Measurements from ENCODE around the gene AJM1.
A peak's percentile ranks its signal among the peaks of the same experiment; 100 is the strongest.

The AJM1 gene

GRCh38 chr9:136844761-136845464 is 2.6 kb downstream of the AJM1 start:
- no peak overlapping the region for H3K4me3 ChIP-seq (ENCODE audit: low read depth, low read length)
- DNase-seq (ENCODE audit: low read depth) = no peak
- no peak for TF ChIP-seq CTCF (IDR thresholded peaks at IDR 0.05; ENCODE audit: insufficient read depth, low read depth, low read length, missing control alignments)

GRCh38 chr9:136845465-136846260 is 3.4 kb downstream of the AJM1 start:
- TF ChIP-seq CTCF (IDR thresholded peaks at IDR 0.05; ENCODE audit: insufficient read depth, low read depth, low read length, missing control alignments) = no peak
- H3K4me3 ChIP-seq (ENCODE audit: low read depth, low read length) = no peak overlapping the region
- no peak for DNase-seq (ENCODE audit: low read depth)

DNA sequence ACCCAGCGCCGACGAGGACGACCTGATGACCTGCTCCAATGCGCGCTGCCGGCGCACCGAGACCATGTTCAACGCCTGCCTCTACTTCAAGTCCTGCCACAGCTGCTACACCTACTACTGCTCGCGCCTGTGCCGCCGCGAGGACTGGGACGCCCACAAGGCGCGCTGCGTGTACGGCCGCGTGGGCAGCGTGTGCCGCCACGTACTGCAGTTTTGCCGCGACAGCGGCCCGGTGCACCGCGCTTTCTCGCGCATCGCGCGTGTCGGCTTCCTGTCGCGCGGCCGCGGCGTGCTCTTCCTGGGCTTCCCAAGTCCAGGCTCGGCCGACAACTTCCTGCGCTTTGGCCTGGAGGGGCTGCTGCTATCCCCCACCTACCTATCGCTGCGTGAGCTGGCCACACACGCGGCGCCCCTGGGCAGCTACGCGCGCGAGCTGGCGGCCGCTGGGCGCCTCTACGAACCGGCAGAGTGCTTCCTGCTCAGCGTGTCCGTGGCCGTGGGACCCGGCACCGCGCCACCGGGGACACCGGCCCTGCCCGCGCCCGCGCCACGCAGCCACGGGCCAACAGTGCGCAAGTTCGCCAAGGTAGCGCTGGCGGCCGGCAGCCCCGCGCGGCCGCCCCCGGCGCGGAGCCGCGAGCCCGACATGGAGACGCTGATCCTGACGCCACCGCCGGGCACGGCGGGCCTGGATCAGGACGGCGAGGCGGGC is 4.3 kb downstream of the AJM1 start:
- DNase-seq (ENCODE audit: low read depth) = no peak
- no peak for TF ChIP-seq CTCF (IDR thresholded peaks at IDR 0.05; ENCODE audit: insufficient read depth, low read depth, low read length, missing control alignments)
- no peak overlapping the region for H3K4me3 ChIP-seq (ENCODE audit: low read depth, low read length)

- peak overlapping the region; percentile 70 for H3K4me3 ChIP-seq (ENCODE audit: low read depth, low read length)
- DNase-seq (ENCODE audit: low read depth) = peak; percentile 30
- TF ChIP-seq CTCF (IDR thresholded peaks at IDR 0.05; ENCODE audit: insufficient read depth, low read depth, low read length, missing control alignments) = no peak
Measured at GRCh38 chr9:136847088-136847825, 5.0 kb downstream of the AJM1 start.

- TF ChIP-seq CTCF (IDR thresholded peaks at IDR 0.05; ENCODE audit: insufficient read depth, low read depth, low read length, missing control alignments) = no peak
- H3K4me3 ChIP-seq (ENCODE audit: low read depth, low read length) = peak overlapping the region; percentile 70
- peak; percentile 91 for DNase-seq (ENCODE audit: low read depth)
Measured at GRCh38 chr9:136847826-136848392, 5.6 kb downstream of the AJM1 start.

DNA sequence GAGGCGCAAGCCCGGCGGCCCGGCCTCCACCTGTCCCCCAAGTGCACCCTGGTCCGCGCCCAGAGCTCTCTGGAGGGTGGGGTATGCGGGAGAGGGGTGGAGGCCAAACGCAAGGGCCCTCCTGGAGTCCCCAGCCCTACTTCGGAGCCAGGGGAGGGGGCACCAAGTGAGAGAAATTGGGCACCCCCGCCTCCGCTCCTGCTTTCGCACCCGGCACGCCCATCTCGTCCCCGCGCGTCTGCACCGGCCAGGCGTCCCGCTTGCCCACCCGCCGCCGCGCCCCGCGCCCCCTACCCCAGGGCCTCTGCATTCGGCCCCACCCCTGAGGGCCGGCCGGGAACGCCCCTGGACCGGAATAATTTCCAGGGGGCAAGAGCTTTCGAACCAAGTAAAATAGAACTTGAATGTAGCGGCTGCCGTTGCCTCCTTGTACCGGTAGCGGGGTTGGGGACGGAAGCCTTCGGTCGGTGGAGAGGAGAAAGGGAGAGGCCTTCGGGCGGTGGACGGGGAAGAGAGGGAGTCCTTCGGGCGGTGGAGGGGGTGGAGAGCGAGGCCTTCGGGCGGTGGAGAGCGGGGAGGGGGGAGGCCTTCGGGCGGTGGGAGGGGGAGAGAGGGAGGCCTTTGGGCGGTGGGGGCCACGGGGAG is 6.2 kb downstream of the AJM1 start:
- peak overlapping the region; percentile 70 for H3K4me3 ChIP-seq (ENCODE audit: low read depth, low read length)
- no peak for TF ChIP-seq CTCF (IDR thresholded peaks at IDR 0.05; ENCODE audit: insufficient read depth, low read depth, low read length, missing control alignments)
- DNase-seq (ENCODE audit: low read depth) = peak; percentile 61

All from GM12865 (cell line).